Stimulated activated CD8-positive, alpha-beta memory T cell treated with anti-CD3 and anti-CD28 coated beads, Interleukin-12 subunit alpha, Interleukin-12 subunit beta, amount 100 ng/mL, for 24 hours (primary cell): ENCODE measurements around the gene WIZ.
"Not testable (repeated sequence)": the region's sequence is repeated elsewhere in the genome, so short reads cannot be mapped to it uniquely, and the experiment has no call there.

Source experiments
- DNase-seq: peaks from one replicate; pipeline ENCODE4 v3.0.0-alpha.2; 2020; ENCODE audit errors: extremely low read depth

The WIZ gene

DNA sequence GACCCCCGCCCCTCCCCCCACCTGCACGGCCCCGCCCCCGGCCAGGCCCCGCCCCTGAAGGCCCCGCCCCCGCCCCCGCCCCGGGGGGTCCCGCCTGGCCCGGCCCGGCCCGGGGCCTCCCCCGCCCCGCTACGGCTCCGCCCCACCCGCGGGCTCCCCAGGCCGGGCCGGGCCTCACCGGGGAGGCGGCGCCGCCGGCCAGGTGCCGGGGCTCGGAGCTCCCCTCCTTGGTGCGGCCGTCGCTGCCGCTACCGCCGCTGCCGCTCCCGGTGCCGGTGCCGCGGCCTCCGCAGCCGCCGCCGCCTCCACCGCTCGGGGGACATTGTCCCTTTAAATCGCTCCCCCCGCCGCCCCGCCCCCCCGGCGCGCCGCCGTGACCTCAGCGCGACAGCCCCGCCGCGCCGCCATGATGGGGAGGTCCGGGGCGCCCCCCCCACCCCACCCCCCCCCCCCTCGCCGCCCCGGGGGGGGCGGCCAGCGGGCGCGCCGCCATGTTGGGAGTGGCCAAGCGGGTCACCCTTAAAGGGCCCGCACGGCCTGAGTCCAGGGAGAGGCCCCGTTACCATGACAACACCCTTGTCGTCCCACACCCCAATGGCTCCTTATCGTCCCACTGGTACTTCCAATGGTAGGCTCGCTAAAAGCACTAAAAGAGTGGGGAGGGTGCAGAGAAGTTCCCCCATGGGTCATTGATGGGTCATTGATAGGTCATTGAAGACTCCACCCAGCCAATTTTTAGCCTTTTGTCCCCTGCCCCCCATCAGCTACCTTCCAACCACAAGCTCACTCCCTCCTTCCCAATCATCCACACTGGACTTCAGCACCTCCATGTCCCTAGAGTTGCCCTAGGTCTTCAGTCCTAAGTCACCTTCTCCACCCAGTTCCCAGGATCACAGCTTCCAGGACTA lies at the start of gene WIZ:
WIZ (minus strand) TSS at position 337 of the 908 bp plus-strand sequence. CDS start 1,649 bp downstream, outside the sequence.
- DNase-seq = peak; percentile 65

DNA sequence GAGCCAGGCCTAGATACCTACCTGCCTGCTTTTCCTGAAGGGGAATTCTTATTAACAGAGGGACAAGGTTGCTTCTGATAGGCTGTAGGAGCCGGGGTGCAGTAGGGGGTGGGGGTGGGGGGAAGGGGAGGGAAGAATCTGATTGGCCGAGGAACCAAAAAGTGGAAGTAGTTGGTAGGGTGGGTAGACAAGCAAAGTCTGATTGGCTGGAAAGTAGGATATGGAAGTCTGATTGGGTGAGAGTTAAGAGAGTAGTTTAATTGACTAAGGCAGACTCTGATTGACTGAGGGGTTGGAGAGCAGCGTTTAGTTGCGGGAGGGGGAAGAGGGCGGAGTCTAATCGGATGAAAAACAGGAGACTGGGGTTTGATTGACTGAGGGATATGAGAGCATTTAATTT lies 49.2 kb upstream of the WIZ start:
- no peak for DNase-seq

GRCh38 chr19:15498156-15498858 lies 48.6 kb upstream of the WIZ start:
- DNase-seq = no peak

- no peak for DNase-seq
These were observed 45.4 kb upstream of the WIZ start for GRCh38 chr19:15495151-15495550.

GRCh38 chr19:15488489-15489226 lies 38.9 kb upstream of the WIZ start:
- DNase-seq = no peak

GRCh38 chr19:15487038-15487437 lies 37.3 kb upstream of the WIZ start:
- DNase-seq = no peak

- DNase-seq = not testable (repeated sequence)
These were observed 36.0 kb upstream of the WIZ start for GRCh38 chr19:15485768-15486167.

GRCh38 chr19:15480996-15481395 lies 31.2 kb upstream of the WIZ start:
- not testable (repeated sequence) for DNase-seq

GRCh38 chr19:15479391-15480345 lies 29.9 kb upstream of the WIZ start, which contains the start of gene PGLYRP2:
PGLYRP2 (minus strand) TSS chr19:15479501; CDS start chr19:15479371, 130 bp downstream.
- DNase-seq = no peak

GRCh38 chr19:15476325-15476724 lies 26.6 kb upstream of the WIZ start:
- no peak for DNase-seq

DNA sequence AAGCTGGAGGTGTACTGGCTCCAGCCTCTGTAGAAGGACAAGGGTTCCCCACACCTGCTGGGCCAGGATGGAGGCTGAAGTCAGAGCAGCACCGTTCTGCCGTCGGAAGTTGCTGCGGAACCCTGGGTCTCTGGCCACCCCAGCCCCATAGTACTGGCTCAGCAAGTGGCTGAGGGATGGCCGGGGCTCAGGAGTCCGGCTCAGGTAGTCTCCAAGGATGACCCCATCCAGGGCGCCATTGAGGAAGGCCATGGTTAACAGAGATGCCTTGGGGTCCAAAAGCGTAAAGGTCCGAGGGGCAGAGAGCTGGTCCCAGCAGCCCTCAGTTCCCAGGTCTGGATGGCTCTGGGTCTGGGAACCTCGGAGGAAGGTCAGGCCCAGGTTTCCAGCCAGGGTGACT lies 25.9 kb upstream of the WIZ start:
- no peak for DNase-seq

GRCh38 chr19:15475169-15475568 lies 25.4 kb upstream of the WIZ start:
- DNase-seq = no peak

GRCh38 chr19:15473821-15474220 lies 24.1 kb upstream of the WIZ start:
- not testable (repeated sequence) for DNase-seq

DNA sequence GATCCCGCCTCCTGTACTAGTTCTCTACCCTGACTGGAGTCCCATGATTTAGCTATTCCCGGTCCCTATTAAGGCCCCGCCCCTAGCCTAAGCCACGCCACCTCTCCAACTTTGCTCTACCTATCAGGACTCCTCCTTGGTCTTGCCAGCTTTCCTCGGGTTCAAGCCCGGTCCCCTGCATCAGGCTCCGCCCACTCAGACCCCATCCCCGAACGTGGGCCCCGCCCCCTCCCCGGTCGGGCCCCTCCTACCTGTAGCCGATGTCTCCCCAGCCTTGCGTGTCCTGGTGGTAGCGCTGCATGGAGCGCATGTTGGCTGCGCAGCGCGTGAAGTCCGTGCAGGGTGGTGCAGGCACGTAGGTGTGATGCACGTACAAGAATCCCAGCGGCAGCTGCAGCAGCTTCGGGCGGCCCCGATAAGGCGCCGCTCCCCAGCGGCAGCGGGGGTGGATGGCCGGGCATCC lies 21.9 kb upstream of the WIZ start:
- no peak for DNase-seq

DNA sequence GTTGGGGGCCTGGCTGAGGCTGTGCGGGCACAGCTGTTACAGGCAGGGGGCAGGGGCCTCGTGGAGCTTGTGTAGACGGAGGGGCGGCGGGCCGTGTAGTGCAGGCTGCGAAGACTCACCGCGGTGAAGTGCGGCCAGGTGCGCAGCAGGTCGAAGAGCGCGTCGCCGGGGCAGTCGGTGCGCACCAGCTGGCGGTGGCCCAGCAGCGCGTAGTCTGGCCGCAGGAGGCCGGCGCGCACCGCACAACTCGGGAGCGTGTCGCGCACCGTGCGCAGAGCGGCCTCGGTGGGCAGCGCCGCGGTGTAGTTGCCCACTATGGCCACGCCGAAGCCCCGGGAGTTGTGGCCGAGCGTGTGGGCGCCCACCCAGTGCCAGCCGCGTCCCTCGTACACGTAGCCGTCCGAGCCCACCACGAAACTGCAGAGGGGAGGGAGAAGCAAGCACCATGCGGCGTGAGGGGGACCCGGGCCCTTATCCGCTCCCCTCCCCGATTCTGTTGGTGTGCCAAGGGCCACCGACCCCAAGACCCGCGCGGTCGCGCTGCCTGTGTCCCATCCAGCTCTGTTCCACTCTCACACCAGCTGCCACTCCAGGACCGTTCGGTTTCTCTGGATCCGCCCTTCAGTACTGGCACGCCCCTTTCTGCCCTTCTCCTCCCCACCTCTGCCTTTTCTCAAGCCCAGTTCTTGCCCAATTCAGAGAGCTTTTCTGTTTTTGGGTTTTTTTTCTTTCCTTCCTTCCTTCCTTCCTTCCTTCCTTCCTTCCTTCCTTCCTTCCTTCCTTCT lies 19.9 kb upstream of the WIZ start:
- DNase-seq = no peak

DNA sequence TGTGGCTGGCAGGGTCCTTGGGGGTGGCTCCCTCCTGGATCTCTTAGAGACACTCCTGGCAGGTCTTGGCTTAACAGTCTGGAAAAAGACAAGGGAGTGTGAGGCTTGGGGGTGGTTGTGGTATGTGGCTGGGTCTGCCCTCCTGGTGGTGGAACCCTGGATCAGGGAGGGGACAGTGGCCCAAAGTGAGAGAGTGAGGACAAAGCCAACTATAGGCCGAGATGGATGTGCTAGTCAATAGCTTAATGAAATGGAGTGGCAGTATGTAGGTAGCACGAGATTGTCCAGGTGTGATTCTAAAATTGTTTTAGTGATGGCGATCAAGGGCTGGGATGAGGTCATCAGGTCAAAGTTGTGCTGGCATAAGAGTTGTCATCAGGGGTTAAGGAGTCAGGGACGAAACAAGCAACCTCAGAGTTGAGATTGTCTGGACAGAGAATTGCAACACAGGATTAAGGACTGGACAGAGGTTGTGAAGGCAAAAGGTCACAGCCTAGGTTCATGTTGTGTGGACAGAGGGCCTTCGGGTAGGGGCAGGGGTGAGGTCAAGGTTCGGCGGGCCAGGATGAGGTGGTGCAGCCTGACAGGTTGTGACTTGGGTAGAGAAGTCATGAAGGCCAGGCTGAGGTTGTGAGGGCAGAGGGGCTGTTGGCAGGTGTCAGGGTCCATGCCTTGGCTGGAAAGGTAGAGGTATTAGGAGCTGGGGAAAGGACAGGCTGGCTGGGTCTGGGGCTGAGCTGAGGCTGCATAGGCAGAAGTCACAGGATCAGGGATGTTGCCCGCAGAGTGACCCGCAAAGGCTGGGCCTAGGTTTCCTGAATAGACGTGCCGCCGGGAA lies 19.1 kb upstream of the WIZ start:
- DNase-seq = no peak

DNA sequence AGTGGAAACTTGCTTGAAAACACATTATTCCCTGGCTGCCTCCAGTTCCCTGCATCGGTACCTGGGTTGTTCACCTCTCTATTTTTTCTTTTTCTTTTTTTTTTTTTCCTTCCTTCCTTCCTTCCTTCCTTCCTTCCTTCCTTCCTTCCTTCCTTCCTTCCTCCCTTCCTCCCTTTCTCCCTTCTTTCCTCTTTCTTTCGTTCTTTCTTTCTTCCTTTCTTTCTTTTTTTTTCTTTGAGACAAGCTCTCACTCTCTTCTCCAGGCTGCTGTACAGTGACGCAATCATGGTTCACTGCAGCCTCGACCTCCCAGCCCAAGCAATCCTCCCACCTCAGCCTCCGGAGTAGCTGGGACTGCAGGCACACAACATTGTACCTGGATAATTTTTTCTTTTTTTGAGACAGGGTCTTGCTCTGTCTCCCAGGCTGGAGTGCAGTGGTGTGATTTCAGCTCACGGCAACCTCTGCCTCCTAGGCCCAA lies 18.0 kb upstream of the WIZ start:
- DNase-seq = no peak

DNA sequence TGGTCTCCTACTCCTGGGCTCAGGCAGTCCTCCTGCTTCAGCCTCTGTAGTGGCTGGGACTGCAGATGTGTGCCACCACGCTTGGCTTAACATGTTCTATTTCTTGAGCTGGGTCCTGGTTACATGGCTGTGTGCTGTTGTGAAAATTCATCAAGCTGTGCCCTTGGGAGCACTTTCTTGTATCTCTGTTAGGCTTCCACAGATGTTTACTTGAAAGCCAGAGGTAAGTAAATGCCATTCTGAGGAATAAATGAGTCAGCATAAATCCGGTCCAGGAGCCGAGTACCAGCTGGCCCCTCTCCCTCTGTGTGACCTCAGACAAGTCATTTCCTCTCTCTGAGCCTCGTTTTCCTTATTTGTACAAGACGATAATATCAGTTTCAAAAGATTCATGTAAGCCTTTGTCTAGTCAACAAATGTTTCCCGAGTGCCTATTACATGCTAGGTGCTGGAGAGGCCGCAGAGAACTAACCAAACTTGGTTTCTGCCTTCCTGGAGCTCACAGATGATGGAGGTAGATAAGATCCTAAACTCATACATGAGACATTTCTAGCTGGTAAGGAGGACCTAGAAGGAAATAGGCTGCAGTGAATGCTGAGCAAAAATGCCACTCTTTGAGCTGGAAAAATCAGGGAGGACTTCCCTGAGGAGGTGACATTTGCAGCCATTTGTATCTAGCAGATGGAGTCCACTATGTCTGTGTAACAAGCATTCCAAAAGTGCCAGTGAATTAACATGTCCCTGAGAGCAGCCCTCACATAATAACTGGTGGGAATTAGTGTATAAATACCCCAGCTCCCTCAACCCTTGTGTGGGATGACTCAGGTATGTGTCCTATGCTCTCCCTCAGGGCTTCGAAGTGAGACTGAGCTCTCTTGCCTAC lies 17.3 kb upstream of the WIZ start:
- DNase-seq = no peak
